Kidney capillary endothelial cell (primary cell): Measurements from ENCODE around the gene GFPT2.
A peak's percentile ranks its signal among the peaks of the same experiment; 100 is the strongest.

Experiments
- DNase-seq: peaks from one replicate; pipeline ENCODE4 v3.0.0-alpha.2; 2018; ENCODE audit warnings: low spot score

Gene GFPT2

GRCh38 chr5:180353048-180353979, at the start of gene GFPT2:
GFPT2 (minus strand) TSS chr5:180353336; CDS start chr5:180353217, 119 bp downstream.
- DNase-seq = peak; percentile 34

DNA sequence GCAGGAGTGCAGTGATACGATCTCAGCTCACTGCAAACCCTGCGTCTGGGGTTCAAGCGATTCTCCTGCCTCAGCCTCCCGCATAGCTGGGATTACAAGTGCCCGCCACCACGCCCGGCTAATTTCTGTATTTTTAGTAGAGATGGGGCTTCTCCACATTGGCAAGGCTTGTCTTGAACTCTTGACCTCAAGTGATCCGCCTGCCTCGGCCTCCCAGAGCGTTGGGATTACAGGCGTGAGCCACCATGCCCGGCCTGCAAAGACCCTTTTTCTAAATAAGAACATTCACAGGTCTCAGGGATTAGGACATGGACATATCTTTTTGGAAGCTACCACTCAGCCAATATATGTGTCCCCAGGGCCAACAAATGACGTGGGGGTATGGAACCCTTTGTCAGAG, 49.6 kb upstream of the GFPT2 start:
- no peak for DNase-seq

- no peak for DNase-seq
Measured at GRCh38 chr5:180401229-180401907, 48.2 kb upstream of the GFPT2 start.

DNA sequence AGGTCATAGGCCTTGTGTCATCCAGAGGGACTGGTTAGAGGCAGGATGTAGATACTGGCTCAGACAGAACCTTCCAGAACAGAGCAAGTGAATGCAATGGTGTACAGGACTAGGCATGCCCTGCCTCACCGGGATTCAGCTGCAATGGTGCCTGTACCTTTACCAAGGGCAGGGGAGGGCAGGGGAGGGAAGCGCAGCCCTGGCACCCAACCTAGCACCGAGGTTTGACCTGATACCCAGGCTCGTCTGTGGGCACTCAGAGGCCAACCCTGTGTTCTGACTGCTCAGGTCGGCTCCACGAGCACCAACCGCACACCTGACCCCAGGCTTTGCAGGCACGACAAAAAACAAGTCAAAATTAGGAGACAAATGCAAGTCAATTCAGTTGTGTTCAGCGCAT, 47.3 kb upstream of the GFPT2 start:
- DNase-seq = no peak

DNA sequence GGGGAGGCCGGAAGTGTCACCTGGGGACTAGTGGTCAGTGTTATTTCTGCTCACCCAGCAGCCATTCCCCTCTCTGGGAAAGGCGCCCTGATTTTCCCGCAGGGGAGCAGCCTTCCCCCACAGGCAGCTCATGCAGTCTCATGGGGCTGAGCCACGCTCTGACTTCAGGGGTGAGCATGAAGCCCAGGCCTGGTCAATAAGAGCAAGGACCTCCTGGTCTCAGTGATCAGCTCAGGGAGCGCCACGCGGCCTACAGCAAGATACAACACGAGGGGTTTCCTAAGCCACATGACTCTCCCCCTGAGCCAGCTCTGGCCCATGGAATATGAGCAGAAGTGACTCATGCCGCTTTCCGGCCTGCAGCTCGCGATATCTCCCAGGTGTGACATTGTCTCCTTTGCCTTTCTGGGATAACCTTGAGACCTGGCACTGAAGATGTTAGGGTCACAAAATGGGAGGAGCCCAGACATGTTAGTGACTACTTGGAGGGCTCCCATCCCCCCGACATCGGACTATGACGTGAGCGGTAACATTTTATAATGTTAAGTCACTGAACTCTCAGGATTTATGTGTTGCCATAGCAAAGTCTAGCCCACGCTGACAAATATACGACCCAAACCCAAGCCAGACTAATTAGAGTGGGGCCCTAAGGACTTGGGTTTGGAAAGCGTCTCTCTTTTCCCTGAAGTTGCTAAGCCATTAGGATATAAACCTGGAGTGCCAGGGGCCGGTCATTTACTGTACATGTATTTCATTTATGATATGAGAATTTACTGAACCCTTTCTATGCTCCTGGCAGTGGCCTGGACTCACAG, 46.5 kb upstream of the GFPT2 start:
- DNase-seq = no peak

DNA sequence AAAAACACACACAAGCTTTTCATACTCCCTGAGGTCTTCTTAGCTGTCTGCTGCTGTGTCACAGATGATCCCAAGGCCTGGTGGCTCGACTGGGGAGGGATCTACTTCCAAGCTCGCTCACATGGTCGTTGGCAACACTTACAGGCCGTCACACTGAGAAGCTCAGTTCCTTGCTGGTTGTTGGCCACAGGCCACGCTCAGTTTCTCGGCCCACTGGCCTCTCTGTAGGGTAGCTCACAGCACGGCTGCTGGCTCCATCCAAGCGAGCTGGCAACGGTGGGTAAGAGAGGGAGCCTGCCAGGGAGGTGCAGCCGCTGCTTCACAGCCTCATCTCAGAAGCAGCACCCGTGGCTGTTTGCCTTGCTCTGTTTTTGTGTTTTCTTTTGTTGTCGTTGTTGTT, 43.8 kb upstream of the GFPT2 start:
- no peak for DNase-seq

GRCh38 chr5:180395540-180396274, 42.6 kb upstream of the GFPT2 start:
- DNase-seq = no peak

DNA sequence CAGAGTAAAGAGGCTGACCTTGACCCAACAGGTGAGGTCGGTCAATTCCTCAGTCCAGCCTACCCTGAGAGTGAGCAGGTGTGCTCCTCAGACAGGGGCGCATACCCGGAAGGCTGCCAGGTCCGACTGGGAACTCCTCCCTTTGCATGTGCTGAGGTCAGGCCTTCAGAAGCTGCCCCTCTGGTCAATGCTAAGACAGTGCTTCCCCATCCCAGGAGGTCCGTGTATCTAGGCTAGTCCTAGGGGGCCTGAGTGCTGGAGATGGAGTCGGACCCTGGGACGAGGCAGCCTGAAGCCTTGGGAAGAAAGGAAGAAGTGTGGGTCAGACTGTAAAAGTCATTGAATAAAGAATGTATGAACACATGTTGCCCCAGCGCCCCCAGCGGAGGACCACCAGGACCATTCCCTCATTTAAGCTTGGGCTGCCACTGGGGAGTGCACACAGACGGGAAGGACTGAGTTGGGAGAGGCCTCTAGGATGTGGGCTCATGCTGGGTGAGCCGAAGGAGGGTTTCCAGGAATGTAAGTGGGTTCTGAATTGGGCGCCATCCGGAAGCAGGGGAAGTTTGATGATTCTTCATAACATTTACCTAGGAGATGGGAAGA, 41.0 kb upstream of the GFPT2 start:
- DNase-seq = no peak

DNA sequence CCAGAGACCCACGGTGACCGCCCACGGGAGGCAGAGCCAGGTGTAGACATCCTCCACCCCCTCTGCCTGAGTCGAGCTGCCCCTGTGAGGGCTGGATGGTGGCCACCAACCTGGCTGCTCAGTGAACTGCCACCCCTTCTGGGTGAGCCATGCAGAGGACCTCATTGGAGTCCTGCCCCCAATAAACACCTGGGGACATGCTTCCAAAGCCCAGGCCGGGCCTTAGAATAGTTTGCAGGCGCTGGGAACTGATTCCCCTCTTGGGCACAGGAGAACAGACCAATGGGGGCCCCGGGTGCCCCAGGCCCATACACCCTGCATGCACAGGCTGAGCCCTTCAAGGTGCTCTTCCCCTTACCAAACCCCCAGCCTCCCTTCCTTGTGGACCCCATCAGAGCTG, 38.1 kb upstream of the GFPT2 start:
- no peak for DNase-seq

DNA sequence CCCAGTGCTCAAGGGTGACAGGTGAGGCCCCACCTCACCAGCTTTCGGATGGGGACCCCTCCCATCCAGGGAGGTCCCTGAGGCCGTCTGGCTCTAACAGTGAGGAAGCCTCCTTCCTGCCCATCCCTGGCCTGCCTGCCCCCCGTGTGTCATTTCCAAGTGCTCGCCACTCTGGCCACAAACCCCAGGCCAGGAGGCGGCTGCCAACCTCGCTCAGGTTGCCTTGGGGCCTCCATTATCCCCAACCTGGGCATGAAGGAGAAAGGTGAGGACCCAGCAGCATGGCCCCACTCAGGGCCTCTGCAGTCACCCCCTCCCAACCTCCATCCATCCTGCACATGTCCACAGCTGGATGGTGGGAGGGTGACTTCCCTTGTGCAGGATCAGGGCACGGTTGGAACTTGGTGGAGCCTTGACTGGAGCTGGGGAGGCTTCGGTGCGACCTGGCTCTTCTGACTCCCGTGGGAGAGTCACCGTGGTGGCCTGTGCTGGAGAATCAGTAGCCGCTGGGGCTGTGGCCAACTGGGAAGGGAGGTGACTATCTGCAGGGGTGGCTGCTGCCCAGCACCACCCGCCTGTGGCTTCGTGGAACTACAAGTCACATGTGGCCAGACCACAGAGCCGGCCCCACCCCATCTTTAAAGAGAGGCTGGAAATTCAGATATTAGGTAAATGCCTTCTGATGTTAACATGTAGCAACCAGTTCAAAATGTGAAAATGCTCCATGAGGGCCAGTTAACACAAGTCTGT, 37.5 kb upstream of the GFPT2 start:
- DNase-seq = no peak

DNA sequence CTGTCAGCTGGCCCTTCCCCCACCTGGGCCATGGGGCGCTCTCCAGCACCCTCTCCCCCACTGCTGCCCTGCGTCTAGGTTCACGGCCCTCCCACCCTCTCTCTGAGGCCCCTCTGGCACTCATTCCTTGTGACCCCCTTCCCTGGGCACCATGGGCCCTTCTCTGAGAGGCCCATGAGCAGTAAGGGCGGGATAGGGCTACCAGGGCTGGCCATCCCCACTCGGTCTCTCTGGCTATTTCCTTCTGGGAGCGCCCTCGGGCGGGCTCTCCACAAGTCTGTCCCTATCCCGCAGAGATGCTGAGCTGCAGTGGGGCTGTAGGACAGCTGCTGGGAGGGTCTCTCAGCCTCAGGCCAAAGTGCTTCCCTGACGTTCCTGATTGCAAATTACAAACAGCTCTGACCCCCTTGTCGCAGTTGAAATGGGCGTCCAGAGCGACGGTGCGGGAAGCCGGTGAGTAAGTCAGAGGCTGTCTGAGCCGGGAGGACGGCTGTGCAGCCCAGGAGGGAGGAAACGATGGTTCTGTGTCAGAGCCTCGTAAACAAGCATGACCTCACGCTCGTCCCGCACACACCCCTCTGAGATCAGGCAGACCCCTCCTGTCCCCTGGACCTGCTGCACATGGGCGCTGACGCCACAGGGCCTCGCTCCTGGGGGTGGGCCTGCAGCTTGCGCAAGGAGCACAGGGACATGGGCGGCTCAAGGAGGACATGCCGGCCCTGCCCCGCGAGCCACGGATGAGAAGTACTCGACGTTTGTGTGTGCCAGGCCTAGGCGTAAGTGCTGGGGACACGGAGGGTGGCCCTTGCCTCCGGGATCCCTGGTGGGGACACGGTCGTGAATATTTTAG, 36.3 kb upstream of the GFPT2 start:
- DNase-seq = peak; percentile 7

DNA sequence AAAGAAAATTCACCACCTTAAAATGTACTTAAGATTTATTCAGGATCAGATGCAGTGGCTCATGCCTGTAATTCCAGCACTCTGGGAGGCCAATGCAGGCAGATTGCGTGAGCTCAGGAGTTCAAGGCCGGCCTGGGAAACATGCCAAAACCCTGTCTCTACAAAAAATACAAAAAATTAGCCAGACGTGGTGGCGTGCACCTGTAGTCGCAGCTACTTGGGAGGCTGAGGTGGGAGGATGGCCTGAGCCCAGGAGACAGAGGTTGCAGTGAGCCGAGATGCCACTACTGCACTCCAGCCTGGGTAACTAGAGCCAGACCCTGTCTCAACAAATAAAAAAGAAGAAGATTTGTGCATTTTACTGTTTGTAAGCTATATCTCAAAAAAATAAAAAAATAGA, 34.7 kb upstream of the GFPT2 start:
- no peak for DNase-seq

GRCh38 chr5:180382926-180383325, 29.8 kb upstream of the GFPT2 start:
- no peak for DNase-seq

- DNase-seq = no peak
Measured at GRCh38 chr5:180381851-180382480, 28.8 kb upstream of the GFPT2 start.

DNA sequence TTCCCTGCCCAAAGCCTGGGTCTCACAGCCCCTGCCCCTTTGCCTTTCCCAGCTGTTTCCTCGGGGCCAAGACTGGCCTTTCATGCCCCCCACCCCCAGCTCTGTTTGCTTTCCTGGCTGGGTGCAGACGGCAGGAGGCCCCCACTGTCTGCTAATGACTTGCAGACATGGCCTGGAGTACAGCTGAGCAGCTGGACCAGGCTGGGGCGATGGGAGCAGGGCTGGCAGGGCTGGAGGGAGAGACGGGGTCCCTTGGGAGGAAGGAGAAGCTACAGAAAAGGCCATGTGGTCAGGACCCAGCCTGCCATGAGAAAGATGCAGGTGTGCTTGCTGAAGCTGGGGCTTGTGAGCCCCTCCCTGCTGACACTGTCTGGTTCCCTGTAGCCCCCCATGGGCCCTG, 28.3 kb upstream of the GFPT2 start:
- DNase-seq = no peak

GRCh38 chr5:180380856-180381255, 27.7 kb upstream of the GFPT2 start:
- no peak for DNase-seq

DNA sequence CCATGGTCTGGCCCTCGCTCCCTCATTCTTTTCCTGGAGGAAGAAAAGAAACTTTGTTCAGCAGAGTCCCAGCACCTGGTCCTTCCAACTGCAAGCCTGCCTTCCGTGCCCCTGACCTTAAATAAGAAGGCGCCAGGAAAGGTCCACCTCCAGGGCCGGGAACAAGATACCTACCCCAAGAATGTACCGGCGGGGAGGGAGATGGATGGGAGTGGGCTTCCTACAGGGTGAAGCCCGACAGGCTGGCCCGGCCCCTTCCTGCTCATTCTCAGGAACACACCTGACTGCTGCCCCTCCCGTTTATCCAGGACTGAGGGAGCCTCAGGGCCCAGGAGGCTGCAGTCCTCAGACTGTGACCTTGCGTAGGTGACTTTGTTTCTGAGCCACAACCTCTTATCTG, 27.3 kb upstream of the GFPT2 start:
- DNase-seq = no peak

DNA sequence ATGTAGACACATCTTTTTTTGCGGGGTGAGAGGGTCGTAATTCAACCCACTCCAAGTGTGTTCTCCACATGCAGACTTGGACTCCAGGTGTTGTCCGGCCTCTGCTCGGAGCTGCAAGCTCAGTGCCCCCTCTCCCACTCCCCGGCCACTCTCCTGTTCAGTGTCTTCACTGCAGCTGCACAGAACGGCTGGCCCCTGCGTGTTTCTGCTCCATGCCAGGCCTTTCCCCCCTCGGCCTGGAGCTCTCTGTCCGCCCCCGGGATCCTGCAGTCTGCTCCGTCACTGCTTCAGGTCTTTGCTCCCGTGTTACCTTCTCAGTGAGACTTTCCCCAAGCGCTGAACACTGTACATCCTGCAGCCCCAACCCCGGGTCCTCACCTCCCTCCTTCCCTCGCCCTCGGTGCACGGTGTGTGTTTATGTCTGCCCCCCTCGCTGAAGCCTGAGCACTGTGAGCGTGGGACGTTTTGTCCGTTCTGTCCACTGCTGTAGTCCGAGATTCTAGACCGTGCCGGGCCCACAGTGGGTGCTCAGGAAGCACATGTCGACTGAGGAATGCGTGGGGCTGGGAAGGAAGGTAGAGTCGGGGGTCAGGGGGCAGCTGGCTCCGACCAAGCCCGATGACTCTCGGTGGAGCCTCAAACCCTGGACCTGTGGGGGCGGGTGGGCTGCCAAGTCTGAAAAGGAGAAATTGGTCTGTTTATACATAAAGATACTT, 26.4 kb upstream of the GFPT2 start:
- DNase-seq = no peak
